ENCODE results near the gene GCN1.

Gene GCN1

DNA sequence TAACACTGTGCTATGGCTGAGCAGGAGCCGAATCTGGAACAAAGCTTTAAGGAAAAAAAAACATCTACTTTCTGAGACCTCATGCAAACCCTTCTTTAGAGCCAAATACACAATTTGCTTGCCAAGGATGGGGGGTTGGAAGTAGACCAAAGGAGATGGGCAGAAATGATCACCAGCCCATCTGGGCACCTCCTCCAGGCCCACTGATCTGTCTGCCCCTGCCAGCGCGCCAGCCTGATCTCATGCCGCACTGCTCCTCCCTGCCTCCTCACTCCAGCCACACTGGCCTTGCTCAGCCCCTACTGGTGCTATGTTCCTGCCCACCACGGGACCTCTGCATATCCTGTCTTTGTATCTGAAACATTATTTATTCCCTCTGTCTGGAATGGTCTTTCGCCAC lies 53.2 kb downstream of the GCN1 start:
- DNase-seq: no peak

DNA sequence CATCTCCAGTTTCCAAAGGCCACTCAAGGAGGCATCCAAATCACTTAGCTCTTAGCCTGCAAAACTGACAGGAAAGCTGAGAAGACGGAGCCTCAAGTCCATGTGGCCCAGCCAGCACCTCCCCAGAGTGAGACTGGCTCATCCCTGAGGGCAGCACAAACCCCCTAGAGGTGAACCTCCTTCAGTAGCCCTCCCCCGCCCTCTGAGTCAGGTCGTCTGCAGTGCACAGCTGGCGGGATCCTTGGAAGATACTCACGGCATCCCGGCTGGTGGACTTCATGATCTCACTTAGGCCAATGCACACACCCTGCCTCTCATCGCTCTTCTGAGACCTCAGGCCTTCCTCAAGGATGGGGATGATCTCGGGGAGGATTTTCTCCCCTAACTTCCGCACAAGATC lies 53.9 kb downstream of the GCN1 start:
- no peak for DNase-seq

DNA sequence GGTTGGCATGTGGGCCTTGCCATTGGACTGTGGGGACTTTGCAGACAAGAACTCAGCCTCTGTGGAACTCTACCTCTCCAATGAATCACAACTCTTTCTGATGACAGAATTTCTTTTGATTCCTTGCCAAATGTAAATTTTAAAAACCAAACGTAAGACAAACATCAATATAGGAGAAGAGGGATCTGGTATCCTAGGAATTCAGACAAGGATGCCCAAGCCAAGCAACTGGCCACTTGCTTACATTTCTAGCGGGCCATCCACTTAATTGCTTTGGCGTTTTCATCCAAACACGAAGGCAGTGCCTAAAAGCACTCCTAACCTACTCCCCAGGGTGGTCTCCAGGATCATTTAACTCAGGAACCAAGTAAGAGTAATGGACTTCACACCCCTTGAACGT lies 54.6 kb downstream of the GCN1 start:
- DNase-seq: no peak

DNA sequence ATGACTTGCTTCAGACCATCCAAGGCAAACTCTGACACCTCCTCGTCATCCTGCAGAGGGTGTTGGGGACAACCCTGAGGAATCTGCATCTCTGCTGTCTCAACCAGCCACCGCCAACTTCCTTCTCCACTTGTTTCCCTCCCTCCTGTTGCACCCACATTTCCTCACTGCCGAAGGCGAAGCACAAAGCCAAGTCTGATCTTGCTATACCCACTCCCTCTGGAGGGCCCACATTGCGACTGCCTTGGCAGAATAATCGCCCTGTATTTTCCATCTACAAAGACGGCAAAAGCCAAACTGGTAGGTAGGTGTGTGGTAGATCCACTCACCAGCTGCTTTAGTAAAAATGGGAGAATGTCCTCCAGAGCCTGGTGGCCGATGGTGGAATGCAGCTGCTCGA lies 56.1 kb downstream of the GCN1 start:
- DNase-seq: no peak

DNA sequence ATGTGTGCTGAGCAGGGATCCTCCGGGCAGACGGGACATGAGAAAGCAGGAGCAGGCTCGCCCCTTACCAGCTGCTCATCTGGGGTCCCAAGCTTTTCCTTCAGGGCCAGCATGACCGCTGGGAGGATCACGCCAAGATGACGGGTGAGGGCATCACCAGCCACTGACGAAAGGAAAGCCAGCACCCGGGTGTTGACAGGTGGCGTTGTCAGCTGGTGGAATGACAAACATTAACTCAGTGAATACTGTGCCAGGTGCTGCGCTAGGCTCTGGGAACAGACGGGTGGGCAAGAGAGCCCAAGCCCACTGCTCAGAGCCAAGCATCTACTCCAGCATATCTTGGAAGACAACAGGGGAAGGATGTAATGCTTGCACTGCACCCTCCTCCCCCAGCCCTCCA lies 56.7 kb downstream of the GCN1 start:
- DNase-seq: no peak

DNA sequence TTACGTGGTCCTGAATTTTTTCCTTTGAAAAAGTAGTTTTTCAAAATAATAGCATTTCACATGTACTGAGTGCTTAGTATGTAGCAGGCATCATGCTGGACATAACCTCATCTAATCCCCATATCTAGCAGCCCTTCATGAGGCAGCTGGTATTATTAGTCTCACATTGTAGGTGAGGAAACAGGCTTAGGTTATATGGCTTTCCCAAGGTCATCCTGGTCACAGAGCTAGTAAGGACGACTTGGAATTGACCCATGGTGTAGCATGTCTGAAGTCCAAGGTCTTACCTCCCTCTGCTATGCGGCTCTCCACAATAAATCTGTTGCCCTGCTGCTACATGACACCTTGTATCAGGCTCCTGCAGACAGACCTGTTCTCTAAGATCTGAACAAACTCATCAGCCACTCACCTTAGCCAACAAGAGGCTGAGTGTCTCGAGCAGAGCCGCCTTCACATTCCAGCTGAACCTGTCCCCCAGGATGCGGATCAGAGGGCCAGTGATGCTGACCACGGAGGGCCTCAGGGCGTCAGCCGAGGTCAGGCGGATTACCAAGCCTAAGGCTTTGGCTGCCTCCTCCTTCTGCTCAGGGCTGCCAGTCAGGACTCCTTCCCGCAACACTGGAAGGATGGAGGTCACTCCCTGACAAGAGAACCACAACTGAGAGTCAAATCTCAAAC lies 58.3 kb downstream of the GCN1 start:
- no peak for DNase-seq

DNA sequence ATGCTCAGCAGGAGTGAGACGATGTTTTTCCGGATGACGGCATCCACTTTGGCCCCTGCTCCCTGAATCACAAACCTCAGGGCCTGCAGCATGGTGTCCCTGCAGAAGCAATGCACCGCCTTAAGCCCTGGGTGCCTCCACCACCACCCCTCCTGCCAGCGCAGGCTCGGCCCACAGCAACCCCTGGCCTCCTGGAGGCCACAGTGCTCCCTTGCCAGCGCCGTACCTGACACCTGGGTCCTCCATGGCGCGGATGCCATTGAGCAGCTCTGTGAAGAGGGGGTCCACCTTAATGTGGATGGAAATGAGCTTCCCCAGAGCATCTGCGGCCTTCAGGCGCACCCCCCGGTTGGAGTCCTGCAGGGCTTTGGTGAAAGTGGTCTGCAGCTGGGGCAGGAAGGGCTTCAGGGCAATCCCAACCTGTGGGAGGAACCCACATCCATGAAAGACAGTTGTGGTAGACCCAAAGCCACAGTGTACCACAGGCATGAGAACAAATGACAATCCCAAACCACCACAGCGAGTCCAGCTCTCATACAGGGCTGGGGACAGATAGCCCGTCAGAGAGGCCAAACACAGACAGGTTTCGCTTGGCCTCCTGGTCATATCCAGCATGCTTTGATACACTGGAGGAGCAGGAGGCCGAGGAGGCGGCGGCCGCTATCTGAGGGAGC lies 60.1 kb downstream of the GCN1 start:
- no peak for DNase-seq

DNA sequence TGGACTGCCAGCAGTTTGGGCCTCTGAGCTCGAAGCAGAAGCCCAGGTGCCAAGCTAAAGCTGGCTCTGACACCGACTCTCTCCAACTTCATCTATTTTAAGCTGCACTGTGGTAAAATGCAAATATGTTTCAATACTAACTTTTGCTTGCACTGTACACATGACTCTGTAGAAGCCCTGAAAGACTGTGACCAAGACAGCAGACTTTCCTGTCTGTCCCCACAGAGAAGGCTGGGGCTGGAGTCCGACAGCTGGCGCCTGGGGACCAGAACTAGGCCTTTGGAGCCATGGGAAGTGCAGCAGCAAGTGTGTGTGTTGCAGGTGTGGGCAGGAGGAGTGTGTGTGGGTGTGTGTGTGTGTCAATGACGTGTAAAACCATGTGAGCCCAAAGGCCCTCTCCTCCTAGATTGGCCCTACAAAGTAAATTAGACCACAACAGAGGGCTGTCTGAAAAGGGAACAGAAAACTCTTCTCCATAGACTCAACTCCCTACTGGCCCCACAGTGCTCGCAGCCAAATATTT lies 61.6 kb downstream of the GCN1 start:
- no peak for DNase-seq

DNA sequence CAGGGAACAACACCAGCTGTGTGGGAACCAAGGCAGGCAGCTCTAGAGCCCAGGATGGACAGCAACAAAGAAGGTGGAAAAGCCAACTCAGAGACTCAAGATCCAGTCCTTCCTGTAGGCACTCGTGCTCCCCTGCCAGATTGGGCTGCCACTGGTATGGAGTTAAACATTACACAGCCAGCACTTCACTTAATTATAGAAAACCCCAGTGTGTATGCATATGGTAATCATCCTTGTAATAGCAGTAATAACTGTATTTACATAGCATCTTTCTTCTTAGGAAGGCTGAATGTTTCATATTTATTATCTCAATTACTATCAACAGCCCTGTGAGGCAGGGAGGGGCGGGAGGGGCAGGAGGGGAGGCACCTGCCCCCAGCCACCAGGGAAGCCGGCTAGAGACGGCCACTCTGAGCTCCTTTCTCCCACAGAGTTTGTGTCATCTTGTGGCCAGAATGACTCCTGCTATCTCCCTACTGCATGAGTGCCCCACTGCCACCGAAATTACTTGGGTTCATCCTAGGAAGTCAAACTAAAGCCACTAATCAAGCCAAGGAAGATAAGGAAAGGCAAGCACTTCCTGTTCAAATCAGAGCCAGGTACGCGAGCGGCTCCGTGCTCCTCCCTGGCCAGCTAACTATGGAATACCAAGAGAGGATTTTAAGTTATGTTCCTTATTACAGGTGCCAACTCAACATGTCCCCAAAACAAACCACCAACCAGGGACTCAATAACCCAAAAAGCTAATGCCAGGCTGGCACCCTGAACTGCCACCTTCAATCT lies 62.3 kb downstream of the GCN1 start:
- DNase-seq: no peak

DNA sequence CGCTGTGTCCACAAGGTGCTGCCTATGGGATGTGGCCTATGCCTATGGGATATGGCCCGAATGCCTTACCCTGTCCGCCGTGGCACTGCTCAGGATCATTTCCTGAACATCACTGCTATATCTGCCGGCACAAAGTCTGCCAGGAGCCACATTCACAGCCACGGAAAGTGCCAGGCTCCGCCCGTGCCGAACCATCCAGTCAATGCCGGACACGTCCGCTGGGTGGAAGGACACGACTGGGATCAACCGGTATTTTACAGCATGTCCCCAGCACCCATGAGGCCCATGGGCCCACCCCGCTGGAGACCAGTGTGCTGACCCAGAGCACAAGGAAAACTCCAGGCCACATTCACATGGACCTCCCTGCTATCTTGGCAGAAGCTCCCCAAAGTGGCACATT lies 63.4 kb downstream of the GCN1 start:
- DNase-seq: no peak

DNA sequence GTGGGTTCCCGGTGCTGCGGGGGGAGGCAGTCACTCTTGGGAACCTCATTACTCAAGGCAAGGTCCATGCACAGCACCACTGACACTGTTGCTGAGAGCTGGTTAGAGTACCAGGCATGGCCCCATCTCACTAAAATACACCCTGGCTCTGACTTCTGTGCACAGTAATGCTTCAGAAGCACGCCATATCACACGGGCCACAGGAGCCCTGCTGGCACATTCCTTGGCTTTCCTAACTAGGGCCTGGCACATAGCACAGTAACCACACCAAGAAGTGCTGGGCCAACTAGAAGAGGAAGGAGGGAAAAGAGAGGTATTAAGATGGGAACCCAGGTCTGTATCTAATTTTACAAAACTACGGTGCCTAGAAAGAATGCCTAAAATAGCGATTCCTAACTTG lies 64.5 kb downstream of the GCN1 start:
- DNase-seq: no peak

DNA sequence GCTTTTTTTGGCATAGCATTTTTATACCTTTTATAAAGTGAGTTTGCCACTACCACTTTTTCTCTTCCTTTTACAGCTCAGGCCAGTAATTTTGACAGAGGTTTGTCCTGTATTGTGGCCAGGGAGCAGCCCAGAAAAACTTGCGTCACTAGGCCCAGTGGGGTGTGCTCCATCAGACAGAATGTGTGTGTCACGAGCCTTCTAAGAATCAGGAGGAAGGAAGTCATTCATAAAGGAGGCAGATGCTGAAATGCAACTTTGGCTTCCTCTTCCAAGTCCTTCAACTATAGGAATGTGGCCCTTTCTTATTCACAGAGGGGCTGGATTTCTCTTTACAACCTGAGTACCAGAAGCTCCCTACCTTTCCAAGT lies 67.9 kb downstream of the GCN1 start:
- no peak for DNase-seq

DNA sequence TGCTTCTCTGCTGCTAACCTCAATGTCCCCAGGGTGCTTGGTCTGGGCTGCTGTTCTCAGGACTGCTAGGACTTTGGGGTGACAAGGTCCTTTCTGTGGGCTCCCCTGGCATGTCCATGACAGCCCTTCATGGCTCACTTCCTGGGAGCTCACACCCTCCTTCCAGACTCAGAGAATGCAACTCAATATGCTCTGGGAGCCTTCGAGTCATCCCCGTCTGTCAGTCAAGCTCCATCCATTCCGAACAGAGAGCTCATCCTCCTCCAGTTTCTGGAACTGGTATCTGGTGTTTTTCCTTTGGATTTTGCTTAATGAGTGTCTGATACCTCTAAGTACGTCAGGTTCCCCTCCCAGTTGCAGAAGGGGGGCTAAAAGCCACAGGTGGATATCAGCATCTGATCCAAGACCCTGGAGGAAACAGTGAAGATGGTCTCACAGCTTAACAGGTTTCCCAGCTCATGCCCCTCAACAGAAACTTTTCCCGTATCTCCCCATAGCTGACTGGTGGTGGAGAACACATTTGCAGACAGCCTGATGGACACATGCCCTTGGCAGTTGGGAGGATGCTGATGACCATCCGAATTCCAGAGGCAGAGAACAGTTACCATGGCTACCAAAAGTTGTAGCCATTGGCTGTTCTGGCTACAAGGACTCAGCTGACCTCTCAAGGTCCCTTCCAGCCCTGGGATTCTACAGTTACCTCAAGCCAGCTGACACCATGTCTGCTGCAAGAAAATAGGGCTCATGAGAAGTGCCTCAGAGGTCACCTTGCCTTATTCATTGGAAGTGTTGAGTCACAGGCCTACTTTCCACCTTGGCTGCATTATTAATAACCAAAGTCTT lies 68.5 kb downstream of the GCN1 start:
- DNase-seq: no peak

DNA sequence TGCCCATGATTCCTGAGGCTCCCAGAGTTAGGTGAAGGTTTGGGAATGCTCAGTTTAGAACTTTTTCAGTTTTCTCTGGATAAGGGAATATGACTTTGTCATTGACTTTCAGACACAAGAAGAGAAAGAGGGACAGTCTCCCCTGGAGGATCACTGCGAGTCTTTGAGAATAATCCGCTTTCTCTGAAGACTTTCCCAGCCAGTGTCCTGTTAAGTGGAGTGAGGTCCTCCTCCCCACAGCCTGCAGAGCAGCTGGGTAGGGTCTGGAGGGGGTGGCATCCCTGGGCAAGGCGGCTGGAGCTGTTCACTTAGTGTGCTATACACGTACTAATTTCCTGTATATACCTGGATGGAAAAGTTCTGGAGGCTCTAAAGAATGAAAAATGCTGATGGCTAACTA lies 69.5 kb downstream of the GCN1 start:
- no peak for DNase-seq

DNA sequence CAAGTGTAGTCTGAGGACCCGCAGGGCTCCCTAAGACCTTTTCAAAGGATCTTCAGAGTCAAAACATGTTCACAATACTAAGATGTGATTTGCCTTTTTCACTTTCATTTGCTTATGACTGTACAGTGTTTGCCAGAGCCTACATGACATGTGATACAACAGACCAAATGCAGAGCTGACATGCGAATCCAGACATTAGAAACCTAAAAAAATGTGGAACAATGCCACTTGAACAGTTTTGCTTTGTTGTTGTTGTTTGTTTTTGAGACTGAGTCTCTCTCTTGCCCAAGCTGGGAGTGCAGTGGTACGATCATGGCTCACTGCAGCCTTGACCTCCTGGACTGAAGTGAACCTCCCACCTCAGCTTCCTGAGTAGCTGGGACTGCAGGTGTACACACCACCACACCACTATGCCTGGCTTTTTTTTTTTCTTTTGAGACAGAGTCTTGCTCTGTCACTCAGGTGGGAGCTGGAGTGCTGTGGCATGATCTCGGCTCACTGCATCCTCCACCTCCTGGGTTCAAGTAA lies 72.7 kb downstream of the GCN1 start:
- no peak for DNase-seq

DNA sequence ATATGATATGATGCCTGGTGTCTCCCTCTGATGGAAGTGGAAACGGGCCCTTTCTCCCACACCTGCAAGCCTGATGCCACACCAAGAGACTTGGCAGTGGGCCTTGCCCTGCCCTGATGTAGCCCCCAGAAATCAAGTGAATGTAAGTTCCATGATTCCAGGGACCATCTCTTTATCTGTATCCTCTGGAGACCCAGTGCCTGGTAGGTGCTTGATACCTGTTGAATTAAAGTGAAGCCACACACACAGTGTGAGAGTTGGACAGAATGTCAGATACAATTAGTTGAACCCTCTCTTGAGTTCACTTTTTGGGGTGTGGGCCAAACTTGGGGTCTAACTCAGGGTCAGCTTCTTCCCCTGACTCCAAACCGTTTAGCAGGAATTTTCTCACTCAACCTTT lies 73.2 kb downstream of the GCN1 start:
- DNase-seq: no peak

DNA sequence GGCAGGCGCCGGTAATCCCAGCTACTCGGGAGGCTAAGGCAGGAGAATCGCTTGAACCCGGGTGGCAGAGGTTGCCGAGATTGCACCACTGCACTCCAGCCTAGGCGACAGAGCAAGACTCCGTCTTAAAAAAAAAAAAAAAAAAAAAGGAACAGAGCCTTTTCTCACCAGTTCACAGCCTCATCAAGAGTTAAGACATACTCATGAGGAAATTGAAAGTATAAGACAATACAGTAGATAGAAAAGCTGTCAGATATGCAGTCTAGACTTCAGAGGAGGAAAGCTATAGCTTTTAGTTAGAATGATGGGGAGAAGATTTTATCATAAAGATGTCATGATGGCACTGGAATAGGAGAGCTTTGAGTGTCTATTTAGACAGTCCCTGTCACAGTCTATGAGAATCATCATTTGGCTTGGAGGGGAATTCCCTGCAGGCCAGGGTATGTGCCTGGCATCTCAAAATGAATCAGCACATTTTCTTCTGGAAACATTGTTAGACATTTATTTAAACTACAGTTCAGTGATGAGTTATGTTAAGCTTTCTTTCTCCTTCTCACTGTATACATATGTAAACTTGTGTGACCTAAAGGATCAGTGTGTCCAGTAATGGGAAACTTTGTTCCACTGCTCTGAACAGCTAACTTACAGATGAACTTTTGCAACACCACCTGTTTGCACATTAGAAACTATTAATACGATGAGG lies 75.1 kb downstream of the GCN1 start:
- no peak for DNase-seq

DNA sequence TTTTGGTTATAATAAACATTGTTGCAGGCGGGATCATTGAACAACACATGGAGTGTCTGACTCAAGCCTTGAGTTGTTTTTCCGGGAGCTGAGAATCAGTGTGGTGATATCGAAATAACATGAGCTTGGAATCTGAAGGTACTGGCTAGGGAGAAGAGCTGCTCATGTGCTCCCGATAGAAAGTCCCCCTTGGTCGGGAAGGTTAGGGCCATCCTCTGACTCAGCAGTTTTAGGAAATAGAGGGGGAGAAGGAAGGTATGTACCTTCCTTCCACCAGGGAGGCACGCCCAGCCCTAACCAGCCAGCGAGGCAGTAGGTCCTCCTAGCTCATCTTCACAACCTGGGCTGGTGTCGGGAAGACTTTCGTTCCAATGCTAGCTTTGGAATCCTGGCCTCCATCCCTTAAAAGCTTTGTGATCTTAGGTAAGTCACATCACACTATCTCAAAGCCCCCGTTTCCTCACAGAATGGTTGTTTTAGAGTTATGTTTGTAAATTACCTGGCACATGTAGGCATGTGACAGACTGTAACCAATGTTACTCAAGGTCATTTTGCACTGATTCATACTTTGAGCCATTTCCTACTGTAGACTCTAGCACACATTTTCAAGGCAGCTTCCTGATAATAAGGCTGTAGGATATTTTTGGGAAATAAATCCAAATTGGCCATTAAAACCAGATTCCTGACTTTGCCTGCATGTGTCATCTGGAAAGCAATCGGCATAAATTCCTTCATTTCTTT lies 76.0 kb downstream of the GCN1 start:
- DNase-seq: no peak

DNA sequence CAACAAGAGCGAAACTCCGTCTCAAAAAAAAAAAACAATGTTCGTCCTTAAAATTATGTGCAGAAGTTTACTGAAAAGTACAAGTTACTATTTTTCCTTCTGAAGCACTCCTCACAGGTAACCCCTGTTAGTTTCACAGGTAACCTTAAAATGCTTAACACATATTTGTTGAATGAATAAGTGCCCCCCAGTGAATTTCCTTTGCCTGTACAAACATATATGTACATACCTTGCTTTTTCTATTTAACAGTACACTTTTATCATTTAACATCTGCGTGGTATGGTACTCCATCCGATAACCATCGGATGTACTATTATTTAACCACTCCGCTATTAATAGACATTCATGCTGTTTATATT lies 76.6 kb downstream of the GCN1 start:
- DNase-seq: no peak

DNA sequence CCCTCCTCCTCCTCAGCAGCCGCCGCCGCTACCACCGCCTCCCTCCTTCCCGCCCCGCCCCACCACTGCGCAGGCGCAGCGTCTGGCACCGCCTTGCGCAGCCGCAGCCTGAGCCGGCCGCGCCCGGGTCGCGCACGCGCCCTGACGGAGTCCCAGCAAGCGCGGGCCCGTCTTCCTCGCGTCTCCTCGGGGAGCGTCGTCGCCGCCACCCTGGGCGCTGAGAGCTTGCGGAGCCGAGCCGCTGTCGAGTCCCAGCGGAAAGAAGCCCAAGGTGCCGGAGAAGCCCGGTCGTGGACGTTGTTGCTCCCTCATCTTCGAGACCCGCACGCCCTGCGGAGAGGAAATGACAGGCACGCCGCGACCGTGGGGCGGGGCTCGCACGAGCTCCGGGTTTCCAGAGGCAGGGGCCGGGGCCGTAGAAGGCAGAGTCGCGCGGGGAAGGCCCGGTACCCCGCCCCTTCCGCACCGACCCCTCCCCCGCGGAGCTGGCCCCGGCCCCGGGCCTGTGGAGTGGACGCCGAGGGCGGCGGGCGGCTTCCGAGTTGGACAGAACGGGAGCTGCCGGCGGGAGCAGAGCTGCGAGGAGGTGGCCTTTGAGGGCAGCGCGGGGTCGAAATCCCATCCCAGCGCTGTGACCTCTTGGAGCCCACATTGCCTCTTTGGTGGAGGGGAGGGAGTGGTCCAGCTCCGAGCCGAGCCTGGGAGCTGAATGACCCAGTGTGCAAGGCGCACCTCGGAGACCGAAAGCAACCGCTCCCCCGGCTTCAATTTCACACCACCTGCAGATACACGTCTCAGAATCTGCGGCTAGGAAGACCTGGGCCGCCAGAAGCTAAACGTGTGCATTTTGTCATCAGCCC lies 77.5 kb downstream of the GCN1 start:
- peak; percentile 98 for DNase-seq
